HG03103 (cell line): ENCODE data around the gene ALKBH7.

ENCODE experiments used
- ATAC-seq: cut with Tn5 transposase; IDR thresholded peaks from one replicate; pipeline ENCODE4 v1.9.1; 2021; ENCODE audit warnings: low read depth; ENCODE audit not compliant: unreplicated experiment

Gene ALKBH7

GRCh38 chr19:6362351-6362801 is 10.2 kb upstream of the ALKBH7 start:
- no peak for ATAC-seq

GRCh38 chr19:6364353-6364752 is 8.2 kb upstream of the ALKBH7 start:
- no peak for ATAC-seq

DNA sequence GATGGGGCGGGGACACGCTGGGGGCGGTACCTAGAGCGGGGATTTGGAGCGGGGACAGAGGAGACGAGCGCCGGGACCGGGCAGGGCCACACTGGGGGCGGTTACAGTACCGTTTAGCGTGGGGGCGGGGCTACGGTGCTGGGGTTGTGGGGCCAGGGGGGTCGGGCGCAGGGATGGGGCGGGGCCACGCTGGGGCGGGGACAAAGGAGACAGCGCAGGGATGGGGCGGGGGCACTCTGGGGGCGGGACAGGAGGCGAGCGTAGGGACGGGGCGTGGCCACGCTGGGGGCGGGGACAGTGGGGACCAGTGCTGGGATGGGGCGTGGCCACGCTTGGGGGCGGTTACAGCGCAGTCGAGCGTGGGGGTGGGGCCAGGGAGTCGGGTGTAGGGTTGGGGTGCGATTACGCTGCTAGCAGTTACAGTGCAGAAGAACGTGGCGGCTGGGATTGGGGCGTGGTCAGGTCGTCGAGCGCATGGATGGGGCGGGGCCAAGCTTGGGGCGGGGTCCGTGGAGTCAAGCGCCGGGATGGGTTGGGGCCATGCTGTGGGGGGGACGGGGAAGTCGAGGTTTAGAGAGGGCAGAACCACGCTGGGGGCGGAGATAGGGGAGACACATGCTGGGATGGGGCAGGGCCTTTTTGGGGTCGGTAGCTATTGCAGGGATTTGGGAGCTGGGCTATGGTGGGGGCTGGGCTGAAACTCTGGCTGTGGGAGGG is 660 bp downstream of the ALKBH7 start:
- ATAC-seq: peak; percentile 45

DNA sequence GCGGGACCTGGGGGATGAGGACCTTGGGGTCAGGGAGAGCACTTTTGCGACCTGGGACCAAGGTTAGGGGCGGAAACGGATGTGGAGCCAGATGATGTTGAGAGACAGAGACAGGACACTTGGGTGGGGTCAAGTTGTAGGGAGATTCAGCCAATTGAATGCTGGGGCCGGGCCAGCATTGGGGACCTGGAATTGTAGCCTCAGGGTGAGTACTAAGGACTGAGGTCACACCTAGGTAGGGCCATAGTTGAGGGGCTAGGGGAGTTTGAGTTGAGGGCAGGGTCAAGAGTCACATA is 1.2 kb downstream of the ALKBH7 start:
- no peak for ATAC-seq

- ATAC-seq: no peak
These were observed 1.6 kb downstream of the ALKBH7 start for GRCh38 chr19:6374161-6374709.

DNA sequence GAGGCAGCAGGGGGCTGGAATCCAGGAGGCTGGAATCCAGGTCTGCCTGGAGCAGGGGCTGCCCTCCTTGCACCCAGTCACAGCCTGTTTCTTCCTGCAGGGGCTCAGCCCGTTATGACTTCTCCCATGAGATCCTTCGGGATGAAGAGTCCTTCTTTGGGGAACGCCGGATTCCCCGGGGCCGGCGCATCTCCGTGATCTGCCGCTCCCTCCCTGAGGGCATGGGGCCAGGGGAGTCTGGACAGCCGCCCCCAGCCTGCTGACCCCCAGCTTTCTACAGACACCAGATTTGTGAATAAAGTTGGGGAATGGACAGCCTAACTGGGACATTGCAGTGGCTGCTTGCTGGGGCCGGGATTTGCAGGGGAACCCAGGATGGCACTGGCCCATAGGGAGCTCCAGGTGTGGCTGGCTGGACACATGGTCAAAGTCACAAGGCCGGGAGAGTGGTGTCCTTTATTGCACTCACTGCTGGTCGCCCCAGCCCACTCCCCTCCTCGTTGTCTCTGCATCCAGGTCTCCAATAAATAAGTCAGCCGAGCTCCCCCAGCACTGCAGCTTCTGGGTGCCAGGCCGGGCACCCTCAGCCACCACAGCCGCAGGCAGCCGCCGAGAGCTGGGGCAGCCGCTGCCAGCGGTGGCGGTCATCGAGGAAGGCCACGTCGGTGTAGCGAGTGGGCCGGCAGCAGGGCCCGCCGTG is 2.3 kb downstream of the ALKBH7 start:
- no peak for ATAC-seq

GRCh38 chr19:6375411-6376010 is 2.9 kb downstream of the ALKBH7 start, which contains the start of gene PSPN:
TSS of gene PSPN (minus strand) at chr19:6375933. CDS start at chr19:6375849, 84 bp downstream.
- ATAC-seq: no peak

- no peak for ATAC-seq
These were observed 4.1 kb downstream of the ALKBH7 start for GRCh38 chr19:6376512-6377190.

- no peak for ATAC-seq
These were observed 5.4 kb downstream of the ALKBH7 start for GRCh38 chr19:6378041-6378440.

DNA sequence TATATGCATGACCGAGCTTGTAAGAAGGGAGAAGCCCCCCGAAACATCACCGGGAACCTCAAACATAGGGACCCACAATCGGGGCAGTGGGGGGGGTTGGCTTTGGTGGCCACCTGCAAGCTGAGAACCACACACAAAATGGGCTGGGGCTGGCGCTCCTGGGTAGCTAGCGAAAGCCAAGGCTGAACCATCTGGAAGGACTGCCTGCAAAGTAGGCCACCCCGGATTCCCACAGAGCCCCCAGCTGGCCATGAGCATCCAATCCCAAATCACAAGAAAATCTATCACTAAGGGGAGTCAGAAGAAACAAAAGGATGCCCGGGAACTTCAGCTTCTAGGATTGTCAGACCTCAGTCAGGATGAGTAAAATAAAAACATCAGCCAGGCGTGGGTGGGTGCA is 5.9 kb downstream of the ALKBH7 start:
- ATAC-seq: no peak

- no peak for ATAC-seq
These were observed 7.2 kb downstream of the ALKBH7 start for GRCh38 chr19:6379744-6380143.

- no peak for ATAC-seq
These were observed 8.6 kb downstream of the ALKBH7 start for GRCh38 chr19:6381030-6381750.

- no peak for ATAC-seq
These were observed 10.6 kb downstream of the ALKBH7 start for GRCh38 chr19:6383188-6383587.

DNA sequence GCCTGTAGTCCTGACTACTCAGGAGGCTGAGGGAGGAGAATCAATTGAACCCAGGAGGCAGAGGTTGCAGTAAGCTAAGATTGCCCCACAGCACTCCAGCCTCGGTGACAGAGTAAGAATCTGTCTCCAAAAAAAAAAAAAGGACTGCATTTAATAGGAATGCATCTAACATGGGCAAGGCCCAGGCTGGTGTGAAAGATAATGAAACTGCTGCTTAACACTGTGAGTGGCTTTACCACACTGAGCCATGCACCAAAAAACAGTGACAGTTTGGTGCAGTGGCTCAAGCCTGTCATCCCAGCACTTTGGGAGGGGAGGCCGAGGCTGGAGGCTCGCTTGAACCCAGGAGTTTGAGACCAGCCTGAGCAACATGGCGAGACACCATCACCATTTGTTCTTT is 11.8 kb downstream of the ALKBH7 start:
- ATAC-seq: no peak

GRCh38 chr19:6387372-6387771 is 14.8 kb downstream of the ALKBH7 start:
- ATAC-seq: no peak

GRCh38 chr19:6392221-6393073 is 19.9 kb downstream of the ALKBH7 start:
- ATAC-seq: no peak

DNA sequence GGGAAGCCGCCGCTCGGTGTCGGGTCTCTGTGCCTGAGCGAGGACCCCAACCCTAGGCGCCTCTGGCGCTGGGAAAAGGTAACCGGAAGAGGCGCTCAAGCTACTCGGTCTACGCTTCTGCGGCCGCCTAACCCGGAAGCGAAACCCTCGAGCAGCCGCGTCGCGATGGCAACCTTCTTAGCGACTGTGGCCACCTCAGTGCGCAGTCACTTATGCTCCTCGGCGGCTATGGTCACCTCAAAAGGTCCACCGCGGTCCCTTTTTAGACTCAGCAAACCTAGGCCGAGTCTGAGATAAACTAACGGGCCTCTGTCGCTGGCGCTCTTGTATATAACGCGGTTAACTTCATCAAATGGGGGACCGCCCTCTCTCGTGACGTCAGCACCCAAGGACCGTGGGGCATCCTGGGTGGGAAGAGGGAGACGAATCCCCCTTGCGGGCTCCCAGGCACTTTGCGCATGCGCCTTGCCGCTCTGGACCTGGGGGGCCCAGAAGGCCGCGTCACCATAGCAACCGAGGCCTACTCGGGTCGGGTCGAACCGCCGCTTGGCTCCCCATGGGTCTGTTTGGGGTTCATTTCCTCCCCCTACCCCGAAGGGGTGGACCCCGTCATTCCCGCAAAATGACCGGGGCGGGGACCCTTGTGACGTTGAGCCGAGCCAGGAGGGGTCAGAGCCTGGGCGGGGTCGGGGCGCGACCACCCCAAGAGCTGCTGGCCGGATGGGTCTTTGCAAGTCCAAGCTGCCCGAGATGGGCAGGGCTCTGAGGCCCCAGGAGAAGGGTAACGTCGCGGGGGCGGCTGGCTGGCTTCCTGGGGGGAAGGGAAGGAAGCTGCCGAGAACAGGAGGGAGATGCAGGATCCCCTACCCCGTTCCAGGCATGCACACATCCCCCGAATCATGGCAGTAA is 20.7 kb downstream of the ALKBH7 start, which contains the start of gene GTF2F1:
Gene GTF2F1 (minus strand): TSS at position 91 of the 909 bp plus-strand sequence. CDS start 169 bp downstream, outside the sequence.
- ATAC-seq: peak; percentile 71

DNA sequence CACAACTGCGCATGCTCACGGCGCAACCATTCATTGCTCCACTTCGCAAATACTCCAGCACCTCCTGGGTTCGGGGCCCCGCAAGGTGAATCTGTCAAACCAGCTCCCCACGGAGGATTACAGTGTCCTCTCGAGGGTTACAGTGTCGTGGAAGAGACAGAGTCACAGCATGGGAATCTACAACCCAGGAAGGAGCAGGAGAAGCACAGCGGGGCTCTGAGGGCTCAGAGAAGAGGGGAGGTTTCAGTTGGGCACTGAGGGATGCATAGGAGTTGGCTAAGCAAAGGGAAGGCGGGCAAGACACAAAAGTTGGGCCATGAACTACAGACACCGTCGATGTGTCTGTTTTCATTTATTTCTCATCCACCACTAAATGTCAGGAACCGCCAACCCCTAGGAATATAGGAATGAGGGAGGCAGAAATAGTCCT is 21.4 kb downstream of the ALKBH7 start:
- ATAC-seq: no peak
